Lung (tissue), 12 donors: ENCODE measurements around the gene TMEM239. TPM values are rescaled to one million over a fixed set of nuclear protein-coding genes. Genes with fewer than 3 reads are reported as not detected.

Source experiments
- ATAC-seq: fragments of 200-7000 bp; cut with Tn5 transposase; one replicate; pipeline ENCODE4 v1.9.1; 2020; ENCODE audit warnings: moderate number of reproducible peaks; ENCODE audit not compliant: insufficient read depth, low FRiP score
- DNase-seq, 3 donors: peaks; one replicate each; pipeline ENCODE4 v3.0.0-alpha.2; 2013 to 2017
- H3K27ac ChIP-seq, 2 donors: one replicate each; pipeline ENCODE4 v1.5.1; 2013; ENCODE audit warnings: mild to moderate bottlenecking in 2 of 2, moderate library complexity in 2 of 2, control low read depth in 1 of 2, inconsistent platforms in 1 of 2, low read depth in 1 of 2, low read length in 1 of 2
- H3K27me3 ChIP-seq, 3 donors: one replicate each; pipeline ENCODE4 v1.5.1; 2013; ENCODE audit warnings: low read length in 2 of 3; ENCODE audit not compliant: control insufficient read depth in 3 of 3, insufficient read depth in 3 of 3
- H3K36me3 ChIP-seq, 4 donors: one replicate each; pipeline ENCODE4 v1.5.1; 2013; ENCODE audit warnings: low read length in 4 of 4, mild to moderate bottlenecking in 1 of 4, moderate library complexity in 1 of 4; ENCODE audit not compliant: control insufficient read depth in 4 of 4, insufficient read depth in 4 of 4
- H3K4me1 ChIP-seq, 5 donors: one replicate each; pipeline ENCODE4 v1.5.1; 2013; ENCODE audit warnings: low read length in 5 of 5, mild to moderate bottlenecking in 2 of 5, moderate library complexity in 1 of 5; ENCODE audit not compliant: control insufficient read depth in 5 of 5, insufficient read depth in 5 of 5
- H3K4me3 ChIP-seq: one replicate; pipeline ENCODE4 v1.5.1; 2013; ENCODE audit warnings: mild to moderate bottlenecking, control low read depth, moderate library complexity
- H3K9ac ChIP-seq, 2 donors: one replicate each; pipeline ENCODE4 v1.5.1; 2013; ENCODE audit warnings: low read length in 2 of 2, control low read depth in 1 of 2; ENCODE audit not compliant: insufficient read depth in 1 of 2
- H3K9me3 ChIP-seq, 4 donors: one replicate each; pipeline ENCODE4 v1.5.1; 2013; ENCODE audit warnings: low read length in 3 of 4, mild to moderate bottlenecking in 1 of 4, moderate library complexity in 1 of 4; ENCODE audit not compliant: control insufficient read depth in 4 of 4, insufficient read depth in 3 of 4
- WGBS, 2 donors: extraction: QIAGEN DNeasy Blood & Tissue Kit; methylation state at CpG; one replicate each; pipeline ENCODE4 v1.1.7; 2013; 5-methylcytosine and 5-hydroxymethylcytosine counted together
- polyA plus RNA-seq, 2 donors: library from polyadenylated mRNA; stranded (reverse); fragments of 200-250 nt; gene quantifications; one replicate each; pipeline ENCODE4 v1.2.1, GENCODE V29; 2013
- total RNA-seq, 2 donors: library from RNA; depleted of rRNA in 1 of 2; stranded (reverse); fragments of >200 nt in 1 of 2; gene quantifications; one replicate each; pipeline ENCODE4 v1.2.1, GENCODE V29; 2014 to 2021
- TF ChIP-seq, protein P1 (sequence below): IDR thresholded peaks from 2 replicates; pipeline ENCODE4 v1.5.1; 2012; ENCODE audit warnings: mild to moderate bottlenecking; ENCODE audit errors: control extremely low read depth, extremely low read depth
- donor health status: control.
- donor health status: control.
- donor health status: Bipolar disorder and iron deficiency.
- donor health status: healthy.
- donor health status: DM: yes; HTN: yes; CAD: no.

Gene TMEM239
- total and polyA plus RNA-seq, 4 donors = not detected

DNA sequence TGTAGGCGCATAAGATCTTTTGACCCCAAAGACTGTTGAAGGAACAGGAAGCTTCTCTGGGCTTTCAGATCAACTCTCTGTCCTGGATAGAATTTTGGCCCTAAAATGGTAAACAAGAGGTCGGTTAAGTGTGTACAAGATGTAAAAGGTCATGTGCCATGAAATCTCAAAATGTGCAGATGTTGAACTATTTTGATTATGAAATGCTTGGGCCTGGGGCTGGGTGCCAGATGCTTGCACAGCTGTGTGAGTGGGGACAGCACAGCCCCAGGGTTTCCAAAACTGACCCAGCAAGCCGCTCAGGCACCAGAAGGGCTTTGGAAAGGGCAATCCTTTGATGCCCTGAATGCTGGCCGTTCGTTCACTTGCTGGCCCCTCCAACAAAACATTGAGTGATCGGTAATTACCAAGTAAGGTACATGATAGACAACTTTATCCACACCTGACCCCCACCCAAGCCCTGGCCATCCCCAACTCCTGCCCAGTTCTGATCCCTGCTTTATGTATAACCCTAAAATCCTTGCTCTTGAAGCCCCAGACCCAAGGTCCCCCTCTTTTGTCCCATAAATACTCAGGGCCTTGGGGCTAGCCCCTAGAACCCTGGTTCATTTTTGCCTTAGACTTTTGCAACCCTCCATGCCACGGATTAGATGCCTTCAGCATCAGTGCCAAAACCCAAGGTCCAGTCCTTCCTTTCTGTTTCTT is 1.9 kb downstream of the TMEM239 start:
- DNase-seq = peak in 2 of 3 donors; percentile 48 to 65
- TF ChIP-seq, protein P1, sequence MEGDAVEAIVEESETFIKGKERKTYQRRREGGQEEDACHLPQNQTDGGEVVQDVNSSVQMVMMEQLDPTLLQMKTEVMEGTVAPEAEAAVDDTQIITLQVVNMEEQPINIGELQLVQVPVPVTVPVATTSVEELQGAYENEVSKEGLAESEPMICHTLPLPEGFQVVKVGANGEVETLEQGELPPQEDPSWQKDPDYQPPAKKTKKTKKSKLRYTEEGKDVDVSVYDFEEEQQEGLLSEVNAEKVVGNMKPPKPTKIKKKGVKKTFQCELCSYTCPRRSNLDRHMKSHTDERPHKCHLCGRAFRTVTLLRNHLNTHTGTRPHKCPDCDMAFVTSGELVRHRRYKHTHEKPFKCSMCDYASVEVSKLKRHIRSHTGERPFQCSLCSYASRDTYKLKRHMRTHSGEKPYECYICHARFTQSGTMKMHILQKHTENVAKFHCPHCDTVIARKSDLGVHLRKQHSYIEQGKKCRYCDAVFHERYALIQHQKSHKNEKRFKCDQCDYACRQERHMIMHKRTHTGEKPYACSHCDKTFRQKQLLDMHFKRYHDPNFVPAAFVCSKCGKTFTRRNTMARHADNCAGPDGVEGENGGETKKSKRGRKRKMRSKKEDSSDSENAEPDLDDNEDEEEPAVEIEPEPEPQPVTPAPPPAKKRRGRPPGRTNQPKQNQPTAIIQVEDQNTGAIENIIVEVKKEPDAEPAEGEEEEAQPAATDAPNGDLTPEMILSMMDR = no peak

DNA sequence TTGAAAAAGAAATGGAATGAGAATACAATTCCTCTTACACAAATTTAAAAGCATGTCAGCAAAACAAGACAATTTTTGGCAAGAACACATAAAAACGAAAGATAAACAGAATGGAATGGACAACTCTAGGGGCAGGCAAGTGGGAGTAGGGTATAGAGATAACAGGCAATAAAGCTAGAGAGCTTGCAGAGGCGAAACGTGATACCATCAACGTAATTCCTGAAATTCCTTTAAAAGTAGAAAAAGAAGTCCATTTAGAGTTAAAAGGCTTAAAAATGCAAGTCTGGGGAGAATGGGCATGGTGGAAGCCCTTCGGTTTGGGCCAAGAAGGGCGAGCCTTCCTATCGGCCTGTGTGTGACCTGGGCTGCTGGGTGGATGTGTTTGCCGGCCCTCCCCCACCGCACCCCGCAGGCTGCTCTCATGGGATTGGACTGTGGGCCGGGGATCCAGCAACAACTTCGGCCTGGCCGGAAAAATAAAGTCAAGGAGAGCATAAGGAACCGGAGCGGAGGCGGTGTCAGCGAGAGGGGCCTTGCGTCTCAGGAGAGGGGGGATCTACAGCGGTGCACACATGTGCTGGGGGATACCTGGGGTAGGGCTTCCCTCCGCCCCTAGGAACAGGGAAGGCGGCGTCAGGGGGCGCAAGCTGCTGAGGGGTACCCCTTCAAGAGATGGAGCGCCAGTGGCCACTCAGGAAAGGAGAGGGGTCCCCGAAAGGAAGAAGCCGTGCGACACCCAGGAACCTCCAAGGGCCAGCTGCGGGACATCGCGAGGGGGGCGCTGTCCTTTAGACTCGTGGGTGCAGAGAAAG is 4.1 kb downstream of the TMEM239 start:
- Histone ChIP-seq H3K4me3 (no peak overlapping the region), H3K9ac (no peak overlapping the region), H3K27ac (no peak overlapping the region), H3K36me3 (no peaks in the 10 kb centered on the region), H3K4me1 (peaks cover 0 to 16% (median 3%) of the 10 kb centered on the region in 5 donors), H3K9me3 (peaks cover 0 to 1% (median 0%) of the 10 kb centered on the region in 4 donors), H3K27me3 (peaks cover 0 to 18% (median 7%) of the 10 kb centered on the region in 3 donors)
- DNase-seq (peak in 2 of 3 donors; percentile 56 to 60), ATAC-seq (no peak)
- TF ChIP-seq, protein P1 = no peak
- 38 to 44% methylated on average over 32 of the region's 32 CpGs for WGBS, 2 donors

More for the DNA sequence above, 1.9 kb downstream of the TMEM239 start:
- Histone ChIP-seq H3K4me3 (no peak overlapping the region), H3K4me1 (peaks cover 0 to 16% (median 3%) of the 10 kb centered on the region in 5 donors), H3K36me3 (no peaks in the 10 kb centered on the region), H3K27me3 (peaks cover 0 to 18% (median 7%) of the 10 kb centered on the region in 3 donors), H3K9me3 (peaks cover 0 to 1% (median 0%) of the 10 kb centered on the region in 4 donors), H3K9ac (no peak overlapping the region), H3K27ac (no peak overlapping the region)
- 75 to 83% methylated on average over 7 of the region's 7 CpGs for WGBS, 2 donors
- no peak for ATAC-seq

DNA sequence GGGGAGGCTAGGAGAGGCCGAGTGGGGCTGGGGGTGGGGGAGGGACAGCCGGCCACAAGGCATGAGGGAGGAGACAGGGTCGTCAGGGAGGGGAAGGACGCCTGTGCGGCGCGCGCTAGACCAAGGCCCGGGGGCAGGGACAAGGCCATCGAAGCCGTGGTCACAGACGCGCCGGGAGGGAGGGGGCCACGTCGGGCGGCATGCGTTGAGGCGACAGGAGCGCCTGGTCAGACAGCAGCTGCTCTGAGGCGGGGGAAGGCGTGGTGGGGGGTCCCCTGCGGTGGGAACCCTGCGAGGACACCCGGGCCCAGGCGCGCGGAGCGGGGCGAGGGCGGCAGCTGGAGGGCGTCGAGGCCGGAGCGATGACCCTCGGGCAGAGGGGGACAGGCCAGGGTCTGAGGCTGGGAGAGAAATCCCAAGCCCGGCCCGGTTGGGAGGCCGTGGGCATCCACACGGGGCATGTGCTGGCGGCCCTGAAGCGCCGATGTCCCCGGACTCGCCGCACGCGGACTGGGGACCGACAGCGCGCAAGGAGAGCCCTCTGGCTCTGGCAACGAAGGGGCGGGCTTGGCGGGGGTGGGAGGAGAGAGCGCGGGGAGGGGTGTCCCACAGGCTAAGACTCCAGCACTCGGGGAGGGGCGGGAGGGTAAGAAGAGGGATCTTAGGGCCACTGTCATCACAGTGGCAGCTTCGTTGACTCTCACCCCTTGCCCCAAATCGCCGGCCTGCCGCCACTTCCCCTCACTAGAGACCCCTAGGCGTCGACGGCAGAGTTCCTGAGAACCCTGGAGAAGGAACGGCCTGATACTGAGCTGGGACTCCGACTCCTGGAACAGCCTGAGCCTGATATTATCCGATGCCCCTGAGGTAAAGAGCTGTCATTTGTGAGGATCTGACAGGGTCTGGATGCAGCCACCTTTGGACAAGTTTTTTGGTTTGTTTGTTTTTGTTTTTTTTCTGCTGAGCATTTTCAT is 5.0 kb downstream of the TMEM239 start:
- ATAC-seq = no peak
- peak in 1 of 3 donors; percentile 14 for DNase-seq
- Histone ChIP-seq H3K36me3 (no peaks in the 10 kb centered on the region), H3K9me3 (peaks cover 0 to 1% (median 0%) of the 10 kb centered on the region in 4 donors), H3K27ac (no peak overlapping the region), H3K4me3 (no peak overlapping the region), H3K27me3 (peaks cover 0 to 20% (median 13%) of the 10 kb centered on the region in 3 donors), H3K9ac (no peak overlapping the region), H3K4me1 (peaks cover 0 to 16% (median 3%) of the 10 kb centered on the region in 5 donors)
- TF ChIP-seq, protein P1 = no peak
- WGBS, 2 donors = 10 to 18% methylated on average over 55 to 68 of the region's 68 CpGs
